NCI-H1930 (cell line): ENCODE results near the gene C18orf63.
"Not testable (repeated sequence)": the region's sequence is repeated elsewhere in the genome, so short reads cannot be mapped to it uniquely, and the experiment has no call there.

ENCODE experiments used
- DNase-seq, 2 experiments: peaks; one replicate each; lab custom pipeline; 2025; lab: John Stamatoyannopoulos, UW

The C18orf63 gene

GRCh38 chr18:74286106-74286855 is 29.4 kb upstream of the C18orf63 start:
- DNase-seq = no peak

- no peak for DNase-seq
Observed at GRCh38 chr18:74286856-74287255, 28.8 kb upstream of the C18orf63 start.

GRCh38 chr18:74288041-74288440 is 27.6 kb upstream of the C18orf63 start:
- DNase-seq = no peak

- DNase-seq = no peak
Observed at GRCh38 chr18:74288730-74289129, 26.9 kb upstream of the C18orf63 start.

GRCh38 chr18:74289137-74289536 is 26.5 kb upstream of the C18orf63 start:
- DNase-seq = no peak

- DNase-seq = no peak
Observed at GRCh38 chr18:74290021-74290420, 25.6 kb upstream of the C18orf63 start.

- DNase-seq = peak; percentile 26 to 44
Observed at GRCh38 chr18:74290794-74291471, 24.7 kb upstream of the C18orf63 start.

- no peak for DNase-seq
Observed at GRCh38 chr18:74291472-74291770, 24.2 kb upstream of the C18orf63 start.

GRCh38 chr18:74291771-74292540 is 23.7 kb upstream of the C18orf63 start, which contains the start of gene CYB5A:
TSS of gene CYB5A (minus strand) at chr18:74291963. CDS start at chr18:74291875, 88 bp downstream.
- DNase-seq = peak; percentile 96 to 98

GRCh38 chr18:74292541-74292858 is 23.1 kb upstream of the C18orf63 start:
- no peak for DNase-seq

- not testable (repeated sequence) for DNase-seq
Observed at GRCh38 chr18:74292982-74293381, 22.7 kb upstream of the C18orf63 start.

GRCh38 chr18:74294526-74294925 is 21.1 kb upstream of the C18orf63 start:
- no peak for DNase-seq

GRCh38 chr18:74299162-74299561 is 16.5 kb upstream of the C18orf63 start:
- DNase-seq = no peak

GRCh38 chr18:74299746-74300145 is 15.9 kb upstream of the C18orf63 start:
- DNase-seq = no peak

- no peak for DNase-seq
Observed at GRCh38 chr18:74303306-74303705, 12.3 kb upstream of the C18orf63 start.

GRCh38 chr18:74303936-74304335 is 11.7 kb upstream of the C18orf63 start:
- DNase-seq = no peak

GRCh38 chr18:74310411-74310810 is 5.2 kb upstream of the C18orf63 start:
- no peak for DNase-seq

- DNase-seq = no peak
Observed at GRCh38 chr18:74311000-74311399, 4.6 kb upstream of the C18orf63 start.

- no peak for DNase-seq
Observed at GRCh38 chr18:74314759-74315463, 728 bp upstream of the C18orf63 start.

- no peak for DNase-seq
Observed at GRCh38 chr18:74316257-74317170, 875 bp downstream of the C18orf63 start.

GRCh38 chr18:74326231-74326630 is 10.6 kb downstream of the C18orf63 start:
- DNase-seq = no peak
